ENCODE data around the gene WASF3.
"Not testable (repeated sequence)": the region's sequence is repeated elsewhere in the genome, so short reads cannot be mapped to it uniquely, and the experiment has no call there.

WASF3 gene

DNA sequence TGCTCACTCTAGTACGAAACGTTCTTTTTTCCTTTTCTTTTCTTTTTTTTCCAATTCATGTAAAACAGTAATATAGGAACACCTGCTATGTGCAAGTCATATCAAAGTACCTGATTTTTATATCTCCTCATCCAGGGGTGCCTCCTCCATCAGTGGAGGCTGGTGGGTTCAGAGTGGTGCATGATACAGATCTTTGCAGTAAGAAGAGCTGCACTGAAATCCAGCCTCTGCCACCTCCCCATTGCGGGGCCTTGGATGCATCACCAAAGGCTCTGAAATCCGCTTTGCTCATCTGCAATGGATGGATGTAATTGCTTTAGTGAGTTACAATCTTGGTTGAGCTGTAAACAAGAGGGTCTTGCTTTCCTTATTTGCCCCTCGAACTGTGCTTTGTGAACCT, 164.8 kb downstream of the WASF3 start:
- H3K4me3 ChIP-seq (ENCODE audit: low read depth, low read length), result no peak overlapping the region
- TF ChIP-seq, protein P1, sequence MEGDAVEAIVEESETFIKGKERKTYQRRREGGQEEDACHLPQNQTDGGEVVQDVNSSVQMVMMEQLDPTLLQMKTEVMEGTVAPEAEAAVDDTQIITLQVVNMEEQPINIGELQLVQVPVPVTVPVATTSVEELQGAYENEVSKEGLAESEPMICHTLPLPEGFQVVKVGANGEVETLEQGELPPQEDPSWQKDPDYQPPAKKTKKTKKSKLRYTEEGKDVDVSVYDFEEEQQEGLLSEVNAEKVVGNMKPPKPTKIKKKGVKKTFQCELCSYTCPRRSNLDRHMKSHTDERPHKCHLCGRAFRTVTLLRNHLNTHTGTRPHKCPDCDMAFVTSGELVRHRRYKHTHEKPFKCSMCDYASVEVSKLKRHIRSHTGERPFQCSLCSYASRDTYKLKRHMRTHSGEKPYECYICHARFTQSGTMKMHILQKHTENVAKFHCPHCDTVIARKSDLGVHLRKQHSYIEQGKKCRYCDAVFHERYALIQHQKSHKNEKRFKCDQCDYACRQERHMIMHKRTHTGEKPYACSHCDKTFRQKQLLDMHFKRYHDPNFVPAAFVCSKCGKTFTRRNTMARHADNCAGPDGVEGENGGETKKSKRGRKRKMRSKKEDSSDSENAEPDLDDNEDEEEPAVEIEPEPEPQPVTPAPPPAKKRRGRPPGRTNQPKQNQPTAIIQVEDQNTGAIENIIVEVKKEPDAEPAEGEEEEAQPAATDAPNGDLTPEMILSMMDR (IDR thresholded peaks at IDR 0.05; ENCODE audit: insufficient read depth, low read length, missing control alignments), result no peak
- CTCF ChIA-PET, result no interaction called here
- no peak for DNase-seq (ENCODE audit: low read depth, low spot score)
- POLR2A ChIA-PET, result no interaction called here

DNA sequence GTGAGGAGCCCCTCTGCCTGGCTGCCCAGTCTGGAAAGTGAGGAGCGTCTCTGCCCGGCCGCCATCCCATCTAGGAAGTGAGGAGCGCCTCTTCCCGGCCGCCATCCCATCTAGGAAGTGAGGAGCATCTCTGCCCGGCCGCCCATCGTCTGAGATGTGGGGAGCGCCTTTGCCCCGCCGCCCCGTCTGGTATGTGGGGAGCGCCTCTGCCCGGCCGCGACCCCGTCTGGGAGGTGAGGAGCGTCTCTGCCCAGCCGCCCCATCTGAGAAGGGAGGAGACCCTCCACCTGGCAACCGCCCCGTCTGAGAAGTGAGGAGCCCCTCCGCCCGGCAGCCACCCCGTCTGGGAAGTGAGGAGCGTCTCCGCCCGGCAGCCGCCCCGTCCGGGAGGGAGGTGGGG, 166.1 kb downstream of the WASF3 start:
- POLR2A ChIA-PET; CTCF ChIA-PET; DNase-seq (ENCODE audit: low read depth, low spot score); H3K4me3 ChIP-seq (ENCODE audit: low read depth, low read length): not testable (repeated sequence)

DNA sequence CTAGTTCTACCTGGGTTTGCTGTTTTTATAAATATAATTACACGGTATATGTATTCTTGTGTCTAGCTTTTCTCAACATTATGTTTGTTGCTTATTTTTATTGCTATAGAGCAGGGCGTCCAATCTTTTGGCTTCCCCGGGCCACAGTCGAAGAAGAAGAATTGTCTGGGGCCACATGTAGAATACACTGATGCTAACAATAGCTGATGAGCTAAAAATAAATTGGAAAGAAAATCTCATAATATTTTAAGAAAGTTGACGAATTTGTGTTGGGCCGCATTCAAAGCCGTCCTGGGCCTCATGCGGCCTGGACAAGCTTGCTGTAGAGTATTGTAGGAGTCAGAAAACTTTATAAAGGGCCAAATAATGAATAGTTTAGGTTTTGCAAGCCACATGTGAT, 169.2 kb downstream of the WASF3 start:
- ChIA-PET POLR2A (no interaction called here), CTCF (interaction anchor here (0.7 kb wide), 1 partner anchor 146 kb away, joined by 3 read pairs; no protein-coding TSS in a partner anchor)
- no peak for DNase-seq (ENCODE audit: low read depth, low spot score)
- no peak overlapping the region for H3K4me3 ChIP-seq (ENCODE audit: low read depth, low read length)
- TF ChIP-seq, protein P1 (IDR thresholded peaks at IDR 0.05; ENCODE audit: insufficient read depth, low read length, missing control alignments), result no peak

DNA sequence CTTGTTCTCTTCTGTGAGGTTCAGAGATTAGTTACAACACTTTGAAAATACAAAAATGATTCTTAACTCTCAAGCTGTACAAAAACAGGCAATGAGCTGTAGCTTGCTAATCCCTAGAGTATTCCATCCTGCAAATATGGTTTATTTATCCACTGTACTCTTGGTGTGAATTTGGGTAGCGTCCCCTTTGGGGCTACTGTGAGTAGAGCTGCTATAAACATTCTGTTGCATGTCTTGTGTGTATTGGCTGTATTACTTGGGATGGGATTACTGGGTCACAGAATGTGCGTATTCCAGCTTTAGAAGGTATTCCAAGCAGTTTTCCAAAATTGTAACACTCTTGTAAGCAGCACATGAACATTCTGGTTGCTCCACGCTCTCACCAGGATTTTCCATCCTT, 169.6 kb downstream of the WASF3 start:
- no peak overlapping the region for H3K4me3 ChIP-seq (ENCODE audit: low read depth, low read length)
- TF ChIP-seq, protein P1 (IDR thresholded peaks at IDR 0.05; ENCODE audit: insufficient read depth, low read length, missing control alignments), result no peak
- CTCF ChIA-PET, result no interaction called here
- POLR2A ChIA-PET, result no interaction called here
- DNase-seq (ENCODE audit: low read depth, low spot score), result no peak

DNA sequence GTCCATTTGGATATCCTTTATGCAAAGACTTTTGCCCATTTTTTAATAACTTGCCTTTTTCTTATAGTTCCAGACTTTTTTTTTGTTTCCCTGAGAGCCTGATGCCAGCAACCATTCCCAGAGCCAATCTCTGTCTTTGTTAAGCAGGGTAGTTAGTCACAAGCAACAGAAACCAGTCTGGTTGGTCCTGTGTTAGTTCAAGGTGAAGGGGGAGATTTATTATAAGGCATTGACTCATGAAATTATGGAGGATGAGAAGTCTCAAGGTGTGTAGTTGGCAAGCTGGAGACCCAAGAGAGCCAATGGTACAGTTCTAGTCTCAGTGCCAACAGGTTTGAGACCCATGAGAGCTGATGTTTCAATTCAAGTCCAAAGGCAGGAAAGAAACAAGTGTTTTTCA, 170.2 kb downstream of the WASF3 start:
- no peak for DNase-seq (ENCODE audit: low read depth, low spot score)
- POLR2A ChIA-PET, result no interaction called here
- H3K4me3 ChIP-seq (ENCODE audit: low read depth, low read length), result no peak overlapping the region
- CTCF ChIA-PET, result no interaction called here
- TF ChIP-seq, protein P1 (IDR thresholded peaks at IDR 0.05; ENCODE audit: insufficient read depth, low read length, missing control alignments), result no peak

DNA sequence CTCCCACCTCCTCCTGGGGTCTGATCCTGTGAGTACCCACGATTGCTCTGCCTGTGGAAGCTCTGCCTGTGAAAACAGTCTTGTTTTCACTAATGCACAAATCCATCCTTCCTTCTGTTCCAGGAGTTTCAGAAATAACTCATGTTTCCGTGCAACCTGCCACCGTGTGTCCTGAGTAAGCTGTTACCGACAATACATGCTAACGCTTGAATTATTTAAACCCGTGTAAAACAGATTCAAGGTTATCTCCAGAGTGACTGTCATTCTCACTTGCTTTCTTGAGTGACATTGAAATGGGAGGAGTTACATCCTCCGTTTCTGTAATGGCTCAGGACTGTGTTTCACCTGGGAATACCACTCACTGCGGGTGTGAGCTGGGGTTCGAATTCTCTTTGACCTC, 178.2 kb downstream of the WASF3 start:
- ChIA-PET CTCF (no interaction called here), POLR2A (no interaction called here)
- TF ChIP-seq, protein P1 (IDR thresholded peaks at IDR 0.05; ENCODE audit: insufficient read depth, low read length, missing control alignments), result no peak
- DNase-seq (ENCODE audit: low read depth, low spot score), result no peak
- H3K4me3 ChIP-seq (ENCODE audit: low read depth, low read length), result no peak overlapping the region

All from AG04449 (cell line).